EL (cell line): ENCODE data around the gene CRACDL.

Experiments used
- DNase-seq: peaks from one replicate; pipeline ENCODE4 v3.0.0-alpha.2; 2016

CRACDL gene, protein sequence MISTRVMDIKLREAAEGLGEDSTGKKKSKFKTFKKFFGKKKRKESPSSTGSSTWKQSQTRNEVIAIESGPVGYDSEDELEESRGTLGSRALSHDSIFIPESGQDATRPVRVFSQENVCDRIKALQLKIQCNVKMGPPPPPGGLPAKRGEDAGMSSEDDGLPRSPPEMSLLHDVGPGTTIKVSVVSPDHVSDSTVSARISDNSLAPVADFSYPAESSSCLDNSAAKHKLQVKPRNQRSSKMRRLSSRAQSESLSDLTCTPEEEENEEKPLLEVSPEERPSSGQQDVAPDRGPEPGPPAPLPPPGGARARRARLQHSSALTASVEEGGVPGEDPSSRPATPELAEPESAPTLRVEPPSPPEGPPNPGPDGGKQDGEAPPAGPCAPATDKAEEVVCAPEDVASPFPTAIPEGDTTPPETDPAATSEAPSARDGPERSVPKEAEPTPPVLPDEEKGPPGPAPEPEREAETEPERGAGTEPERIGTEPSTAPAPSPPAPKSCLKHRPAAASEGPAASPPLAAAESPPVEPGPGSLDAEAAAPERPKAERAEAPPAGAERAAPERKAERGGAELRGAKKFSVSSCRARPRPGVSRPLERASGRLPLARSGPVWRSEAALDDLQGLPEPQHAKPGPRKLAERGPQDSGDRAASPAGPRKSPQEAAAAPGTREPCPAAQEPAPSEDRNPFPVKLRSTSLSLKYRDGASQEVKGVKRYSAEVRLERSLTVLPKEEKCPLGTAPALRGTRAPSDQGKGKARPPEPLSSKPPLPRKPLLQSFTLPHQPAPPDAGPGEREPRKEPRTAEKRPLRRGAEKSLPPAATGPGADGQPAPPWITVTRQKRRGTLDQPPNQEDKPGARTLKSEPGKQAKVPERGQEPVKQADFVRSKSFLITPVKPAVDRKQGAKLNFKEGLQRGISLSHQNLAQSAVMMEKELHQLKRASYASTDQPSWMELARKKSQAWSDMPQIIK

DNA sequence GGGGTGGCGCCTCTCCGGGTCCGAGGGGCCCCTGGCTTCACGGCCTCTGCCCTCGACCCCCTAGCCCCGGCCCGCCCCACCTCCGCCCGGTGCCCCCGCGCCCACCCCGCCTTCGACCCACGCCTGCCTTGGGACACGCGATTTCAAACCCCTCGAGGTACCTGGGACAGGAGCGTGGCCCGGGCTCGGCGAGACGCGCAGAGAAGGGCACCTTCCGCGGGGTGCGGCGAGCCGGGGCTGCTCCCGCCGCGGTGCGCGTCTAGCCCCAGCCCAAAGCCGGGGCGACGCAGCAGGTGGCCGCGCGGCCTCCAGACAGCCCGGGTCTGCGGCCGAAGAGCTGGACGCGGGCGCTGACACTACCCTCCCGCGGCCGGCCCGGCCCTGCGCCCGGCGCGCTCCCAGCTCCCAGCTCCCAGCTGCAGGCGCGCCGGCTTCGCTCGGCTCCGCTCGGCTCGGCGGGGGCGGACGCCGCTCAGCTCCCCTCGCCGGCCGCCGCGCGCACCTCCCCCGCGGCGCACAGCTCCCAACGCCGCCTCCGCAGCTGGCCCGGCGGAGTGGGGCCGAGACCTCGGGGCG, at the start of gene CRACDL:
Gene CRACDL, minus strand, starts transcription at position 449 of the 576 bp plus-strand sequence. CDS start 89,425 bp downstream, outside the sequence.
- no peak for DNase-seq

DNA sequence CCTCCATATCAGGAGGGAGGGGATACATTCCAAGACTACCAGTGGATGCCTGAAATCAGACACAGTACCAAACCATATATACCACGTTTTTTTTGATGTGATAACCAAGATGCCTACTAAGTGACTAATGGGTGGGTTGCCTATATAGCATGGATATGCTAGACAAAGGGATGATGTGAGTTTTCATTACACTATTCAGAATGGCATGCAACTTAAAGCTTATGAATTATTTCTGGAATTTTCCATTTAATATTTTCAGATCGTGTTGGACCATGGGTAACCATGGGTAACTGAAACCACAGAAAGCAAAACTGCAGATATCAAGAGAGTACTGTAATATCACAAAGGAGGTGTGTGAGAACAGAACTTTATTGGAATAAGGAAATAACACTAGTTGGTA, 39.6 kb upstream of the CRACDL start:
- no peak for DNase-seq

DNA sequence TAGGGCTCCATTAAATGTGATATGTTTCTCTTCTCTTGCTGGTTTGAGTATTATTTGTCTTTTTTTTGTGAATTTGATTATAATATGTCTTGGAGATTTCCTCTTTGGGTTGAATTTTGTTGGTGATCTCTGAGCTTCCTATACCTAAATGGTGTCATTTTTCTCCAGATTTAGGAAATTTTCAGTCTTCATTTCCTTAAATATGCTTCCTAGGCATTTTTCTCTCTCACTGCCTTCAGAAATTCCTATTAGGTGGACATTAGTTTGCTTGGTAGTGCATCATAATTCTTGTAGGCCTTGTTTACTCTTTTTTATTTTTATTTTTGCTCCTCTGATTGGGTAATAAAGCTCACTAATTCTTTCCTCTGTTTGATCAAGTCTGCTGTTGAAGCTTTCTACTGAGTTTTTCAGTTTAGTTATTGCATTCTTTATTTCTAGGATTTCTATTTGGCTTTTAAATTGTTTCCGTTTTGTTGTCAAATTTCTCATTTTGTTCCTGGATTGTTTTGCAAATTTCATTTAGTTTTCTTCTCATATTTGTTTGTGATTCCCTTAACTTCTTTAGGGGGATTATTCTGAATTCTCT, 36.6 kb upstream of the CRACDL start:
- DNase-seq, result no peak

DNA sequence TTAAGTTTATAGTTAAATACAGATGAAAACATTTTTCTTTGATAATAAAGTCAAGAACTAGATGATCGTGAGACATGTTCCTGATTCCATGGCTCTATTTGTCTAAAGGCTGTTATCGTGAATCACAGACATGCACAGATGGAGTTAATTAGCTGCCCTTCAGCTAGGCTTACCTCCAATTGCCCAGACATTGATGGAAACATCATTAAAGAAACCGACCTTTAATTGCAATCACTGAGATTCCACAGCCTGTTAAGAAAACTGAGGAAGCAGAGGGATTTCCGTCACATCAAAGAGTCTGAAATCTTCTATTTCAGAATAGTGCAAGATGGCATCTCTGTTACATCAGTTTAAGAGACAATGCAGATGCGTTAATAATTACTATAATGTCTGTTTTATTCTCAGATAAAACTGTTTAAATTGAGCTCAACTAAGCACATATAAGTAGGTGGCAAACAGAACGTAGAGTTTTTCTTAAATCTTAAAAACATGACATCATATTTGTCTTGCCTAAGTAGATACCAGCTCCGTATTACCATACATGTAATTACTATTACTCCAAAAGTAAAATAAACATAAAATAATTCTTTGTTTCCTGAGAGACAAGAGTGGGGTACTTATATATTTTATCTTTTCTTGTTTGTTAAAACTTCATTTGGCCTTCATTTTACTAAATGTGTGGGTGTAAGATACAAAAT, 23.9 kb upstream of the CRACDL start:
- DNase-seq, result no peak

DNA sequence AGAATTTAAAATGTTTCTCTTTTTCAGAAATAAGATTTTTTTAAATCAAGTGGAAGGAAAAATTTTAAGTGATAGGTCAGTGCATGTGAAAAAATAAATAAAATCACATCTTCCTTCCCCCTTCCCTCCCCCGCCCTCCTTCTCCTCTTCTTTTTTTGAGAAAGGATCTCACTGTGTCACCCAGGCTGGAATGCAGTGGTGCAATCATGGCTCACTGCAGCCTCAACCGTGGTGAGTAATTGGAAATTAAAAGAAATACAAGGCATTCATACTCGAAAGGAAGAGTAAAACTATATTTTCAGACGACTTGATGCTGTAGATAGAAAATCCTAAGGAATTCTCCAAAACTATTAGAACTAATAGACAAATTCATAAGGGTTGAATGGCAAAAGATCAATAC, 16.9 kb upstream of the CRACDL start:
- DNase-seq, result no peak

DNA sequence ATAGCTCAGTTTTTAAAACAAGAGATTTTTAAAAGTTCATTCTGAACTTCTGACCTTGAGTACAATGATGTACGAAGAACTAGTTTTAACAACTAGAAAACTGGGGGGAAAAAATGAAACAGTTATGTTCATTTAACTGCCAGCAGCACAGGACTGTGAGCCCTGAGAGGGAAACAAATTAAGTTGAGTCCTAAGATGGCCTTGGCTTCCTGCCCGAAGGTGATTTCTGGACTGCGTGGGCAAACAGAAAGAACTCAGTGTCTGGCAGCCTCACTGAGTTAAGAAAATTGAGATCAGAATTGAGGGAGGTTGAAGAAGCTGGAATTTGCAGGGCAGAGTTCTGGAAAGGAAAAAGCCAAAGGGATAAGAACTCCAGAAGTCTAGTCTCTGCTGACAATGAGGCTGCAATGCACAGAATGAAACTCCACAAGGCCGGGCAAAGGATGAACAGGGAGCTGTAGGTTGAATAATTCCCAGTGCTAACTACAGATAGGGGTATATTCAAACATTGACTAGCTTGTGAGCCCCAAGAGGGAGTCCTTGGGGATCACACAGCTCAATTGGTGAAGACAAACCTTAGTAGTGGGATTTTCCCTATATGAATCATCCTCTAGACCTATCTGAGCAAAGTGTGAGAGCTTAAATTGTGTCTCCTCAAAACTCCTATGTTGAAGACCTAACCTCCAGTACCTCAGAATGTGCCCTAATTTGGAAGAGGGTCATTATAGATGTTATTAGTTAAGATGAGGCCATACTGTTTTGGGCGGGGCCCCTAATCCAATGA, 13.1 kb upstream of the CRACDL start:
- DNase-seq, result no peak

DNA sequence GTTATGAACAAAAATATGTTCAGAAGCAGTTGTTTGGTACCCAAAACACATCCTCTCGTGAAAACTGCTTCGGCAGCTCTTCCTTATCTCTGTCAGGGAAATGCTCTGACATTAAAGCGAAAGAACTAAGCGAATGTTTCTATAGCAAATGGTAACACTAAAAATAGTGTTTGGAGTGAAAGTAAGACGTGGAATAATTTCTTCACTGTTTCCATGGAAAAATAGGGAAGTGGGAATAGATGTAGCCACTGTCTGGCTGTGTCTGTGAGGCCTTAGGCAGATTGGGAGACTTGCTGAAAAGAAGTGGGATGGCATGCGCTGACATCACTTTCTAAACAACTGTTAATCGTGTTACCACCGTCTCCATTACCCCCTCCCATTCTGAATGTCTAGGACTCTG, 11.5 kb upstream of the CRACDL start:
- no peak for DNase-seq

DNA sequence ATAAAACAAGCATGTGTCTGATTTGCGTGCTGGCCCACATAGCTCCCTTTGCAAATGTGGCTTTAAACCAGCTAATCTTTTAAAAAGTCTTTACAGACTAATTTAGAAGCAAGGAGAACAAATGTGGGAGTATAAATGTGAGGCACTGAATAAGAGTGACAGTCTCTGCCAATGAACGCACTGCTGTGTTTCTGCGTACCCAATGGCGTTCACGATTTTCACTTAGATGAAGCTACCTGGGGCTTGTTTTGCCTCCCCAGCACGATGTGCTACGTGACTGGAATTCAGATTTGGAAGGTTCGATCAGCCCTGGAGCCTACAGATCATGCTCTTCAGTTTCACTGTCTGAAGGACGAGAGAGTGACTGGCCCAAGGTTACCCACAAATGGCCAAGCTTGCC, 10.8 kb upstream of the CRACDL start:
- DNase-seq, result no peak

DNA sequence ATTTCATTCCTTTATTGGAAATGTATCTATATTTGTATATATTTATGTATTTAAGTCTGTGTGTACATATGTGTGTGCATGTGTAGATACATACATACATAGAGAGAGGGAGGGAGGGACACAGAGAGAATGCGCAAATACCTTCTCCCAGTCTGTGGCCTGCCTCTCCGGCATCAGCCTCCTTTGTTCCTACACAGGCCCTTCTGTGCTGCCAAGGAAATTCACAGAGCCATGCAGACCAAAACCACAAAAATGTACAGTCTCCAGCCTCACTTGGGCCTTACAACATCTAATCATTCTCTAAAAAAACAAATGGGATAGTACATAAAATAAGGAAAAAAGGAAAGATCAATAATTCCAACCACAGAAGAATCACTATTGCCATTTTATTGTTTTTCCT, 8.8 kb upstream of the CRACDL start:
- DNase-seq, result peak; percentile 16

DNA sequence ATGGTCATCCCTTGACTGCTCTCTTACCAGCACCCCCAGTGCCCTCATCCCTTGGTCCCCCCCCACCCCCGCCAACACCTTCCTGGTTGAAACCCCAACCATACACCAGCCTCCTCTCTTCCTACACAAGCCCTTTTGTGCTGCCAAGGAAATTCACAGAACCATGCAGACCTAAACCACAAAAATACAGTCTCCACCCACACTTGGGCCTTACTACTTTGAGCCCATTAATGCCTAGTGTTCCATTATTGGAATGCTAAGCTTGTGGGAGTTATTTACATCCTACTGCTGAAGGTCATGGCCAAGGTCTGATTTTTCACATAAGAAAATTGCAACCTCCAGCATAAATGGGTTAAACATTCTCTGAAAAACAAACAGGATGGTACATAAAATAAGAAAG, 4.1 kb upstream of the CRACDL start:
- DNase-seq, result no peak

DNA sequence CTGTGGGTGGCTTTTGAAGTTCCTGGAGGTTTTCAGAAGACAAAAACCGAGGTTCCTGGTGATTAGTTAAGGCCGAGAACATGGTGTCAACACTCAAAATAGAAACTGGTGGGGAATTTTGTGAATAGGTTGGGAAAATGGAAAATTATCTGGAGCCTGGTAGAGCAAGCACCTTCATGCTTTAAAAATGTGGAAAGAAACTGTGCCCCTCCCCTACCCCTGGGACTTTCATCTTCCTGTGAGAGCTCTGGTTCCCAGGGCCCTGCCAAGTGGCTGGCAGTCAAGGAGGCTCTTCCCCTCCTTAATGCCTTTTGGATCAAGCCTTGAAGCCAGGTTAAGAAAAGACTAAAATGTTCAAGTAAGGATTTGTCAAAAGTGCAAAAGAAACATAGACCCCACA, 1.9 kb upstream of the CRACDL start:
- DNase-seq, result no peak

DNA sequence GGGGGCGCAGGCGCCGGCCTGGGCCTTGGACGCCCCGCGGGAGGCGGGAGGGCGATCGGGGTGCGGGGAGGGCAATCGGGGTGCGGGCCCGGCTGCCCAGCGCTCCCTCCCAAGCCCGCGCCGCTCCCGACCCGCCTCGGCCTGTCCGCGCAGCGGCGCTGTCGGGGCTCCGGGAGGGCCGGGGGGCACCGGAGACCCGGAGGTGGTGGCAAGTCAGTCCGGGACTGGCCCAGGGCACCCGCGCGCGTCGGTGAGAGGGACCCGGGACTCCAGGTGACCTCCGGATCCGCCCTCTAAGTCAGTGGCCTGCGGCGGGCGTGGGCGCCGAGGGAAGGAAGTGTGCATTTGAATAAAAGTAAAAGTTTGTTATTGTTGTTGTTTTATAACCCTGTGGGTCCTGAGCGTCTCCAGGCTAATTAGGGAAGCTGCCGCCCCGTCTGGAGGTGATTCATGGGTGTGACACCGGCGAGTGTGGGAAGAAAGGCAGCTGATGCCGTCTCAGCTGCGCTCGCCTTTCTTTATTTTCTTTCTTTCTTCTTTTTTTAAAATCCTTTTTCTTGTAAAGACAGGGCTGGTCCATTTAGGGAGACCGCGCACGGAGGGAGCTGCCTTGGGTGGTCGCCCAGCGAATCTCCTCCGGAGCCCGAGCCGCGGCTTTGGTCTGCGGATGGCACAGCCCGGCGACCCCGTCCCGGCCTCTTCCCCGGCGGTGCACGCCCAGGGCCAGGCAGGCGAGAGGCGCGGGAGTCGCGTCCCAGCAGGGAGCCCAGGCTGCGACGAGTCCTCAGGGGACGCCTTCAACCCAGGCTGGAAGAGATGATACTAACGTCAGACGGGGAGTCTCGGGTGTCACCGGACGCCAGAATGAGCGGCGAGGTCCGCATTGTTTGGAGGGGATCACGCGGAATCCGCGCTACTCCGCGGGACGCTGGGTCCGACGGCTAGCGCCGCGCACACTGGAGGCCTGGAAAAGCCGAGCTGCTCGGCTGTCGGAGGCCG, 627 bp upstream of the CRACDL start:
- no peak for DNase-seq

DNA sequence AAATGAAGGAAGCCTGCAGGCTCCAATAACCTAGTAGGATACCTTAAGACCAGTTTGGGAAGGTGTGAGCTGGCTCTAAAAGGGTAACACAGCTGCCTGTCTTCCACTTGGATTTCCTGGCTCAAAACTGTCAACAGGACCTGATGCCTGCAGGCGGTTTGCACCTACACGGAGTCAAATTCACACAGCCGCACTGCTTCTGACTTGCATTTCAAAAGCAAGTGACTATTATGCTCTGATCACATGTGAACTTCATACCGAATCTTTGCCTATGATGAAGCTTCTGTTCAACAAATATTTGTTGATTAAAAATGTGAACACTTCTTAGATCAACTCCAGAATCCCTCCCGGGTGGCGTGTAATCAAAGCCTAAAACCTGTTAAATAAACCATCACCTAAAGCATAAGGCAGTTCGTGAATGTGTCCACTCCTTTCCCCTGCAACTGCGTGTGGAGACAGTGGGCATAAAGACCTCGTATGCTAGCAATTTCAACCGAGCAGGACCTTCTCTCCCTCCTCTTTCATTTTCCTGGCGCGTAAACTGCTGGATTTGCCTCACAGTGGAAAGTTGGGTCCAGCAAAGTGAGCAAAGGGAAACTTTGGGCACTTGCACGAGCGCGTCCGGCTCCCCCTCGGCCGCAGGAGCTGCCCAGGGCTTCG, 784 bp downstream of the CRACDL start:
- DNase-seq, result no peak

DNA sequence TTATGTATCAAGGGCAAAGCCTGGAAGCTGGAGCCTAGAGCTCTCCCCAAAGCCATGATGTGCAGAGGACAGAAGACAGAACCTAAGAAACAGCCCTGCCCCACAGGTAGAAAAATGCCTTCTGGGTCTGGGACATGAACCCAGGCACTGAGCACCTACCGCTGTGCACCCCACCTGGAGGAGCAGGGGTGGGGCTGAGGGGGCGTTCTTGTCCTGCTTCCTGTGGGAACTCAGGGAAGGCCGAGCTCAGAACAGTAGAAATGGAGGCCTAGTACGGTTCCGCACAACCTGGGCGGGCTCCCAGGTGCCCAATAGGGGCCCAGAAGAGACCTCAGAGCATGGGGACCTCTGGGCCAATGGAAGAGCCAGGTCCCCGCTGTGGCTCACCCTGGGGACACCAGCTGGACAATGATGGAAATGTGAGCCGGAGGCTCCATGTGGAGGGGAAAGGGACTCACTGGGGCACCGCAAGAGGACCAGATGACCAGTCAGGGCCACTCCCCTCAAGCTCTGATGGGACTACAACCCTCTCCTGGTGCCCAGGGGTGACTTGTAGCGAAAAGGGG, 3.2 kb downstream of the CRACDL start:
- DNase-seq, result no peak

DNA sequence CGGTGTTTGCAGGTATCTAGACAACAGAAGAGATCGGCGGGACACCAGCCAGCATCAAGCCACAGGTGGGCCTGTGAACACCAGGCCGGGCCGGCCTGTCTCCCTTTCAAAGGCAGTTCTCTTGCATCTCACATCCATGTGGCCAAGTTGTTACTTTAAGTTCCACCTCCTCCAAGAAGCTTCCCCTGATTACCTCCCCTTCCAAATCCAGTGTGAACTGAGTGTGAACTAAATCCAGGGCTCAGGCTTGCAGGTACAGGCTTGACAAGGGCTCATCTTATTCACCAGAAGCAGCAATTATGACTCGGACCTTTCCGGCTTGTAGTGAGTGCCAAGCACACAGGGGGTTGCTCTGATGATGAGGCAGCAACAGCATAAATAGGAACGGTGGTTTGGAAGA, 3.9 kb downstream of the CRACDL start:
- DNase-seq, result no peak

DNA sequence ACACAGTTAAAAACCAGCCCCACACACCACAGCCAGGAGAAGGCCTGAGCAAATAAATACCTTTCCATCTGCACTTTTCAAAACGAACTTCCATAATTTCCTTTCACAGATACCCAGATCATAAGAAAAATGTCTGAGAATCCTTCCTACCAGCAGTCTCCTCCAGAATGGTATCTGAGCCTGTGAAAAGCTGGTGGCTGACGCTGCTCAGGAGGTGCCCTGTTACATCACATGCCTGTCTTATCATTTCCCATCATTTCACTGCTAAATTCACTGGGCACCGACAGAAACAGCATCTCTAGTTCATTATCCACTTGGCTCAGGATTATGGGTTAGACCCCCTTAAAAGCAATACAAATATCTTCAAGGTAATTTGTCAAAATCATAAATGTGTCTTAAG, 4.4 kb downstream of the CRACDL start:
- DNase-seq, result no peak

DNA sequence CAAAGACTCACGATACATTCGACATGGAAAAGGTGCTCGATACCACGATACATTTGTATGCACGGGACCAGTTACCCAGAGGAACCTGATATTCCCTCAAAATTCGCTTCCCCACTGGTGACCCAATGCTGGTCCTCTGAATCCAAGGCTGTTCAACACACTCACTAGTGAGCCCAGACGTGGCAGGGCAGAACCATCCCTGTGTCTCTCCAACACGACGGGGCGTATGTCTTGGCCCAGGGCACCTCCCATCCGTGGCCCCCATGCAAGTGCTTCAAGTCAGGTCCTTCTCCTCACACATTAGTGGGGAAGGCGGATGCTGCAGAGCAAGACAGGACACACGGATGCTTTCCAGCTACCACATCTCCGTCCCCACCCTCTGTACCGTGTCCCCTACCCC, 6.1 kb downstream of the CRACDL start:
- no peak for DNase-seq

DNA sequence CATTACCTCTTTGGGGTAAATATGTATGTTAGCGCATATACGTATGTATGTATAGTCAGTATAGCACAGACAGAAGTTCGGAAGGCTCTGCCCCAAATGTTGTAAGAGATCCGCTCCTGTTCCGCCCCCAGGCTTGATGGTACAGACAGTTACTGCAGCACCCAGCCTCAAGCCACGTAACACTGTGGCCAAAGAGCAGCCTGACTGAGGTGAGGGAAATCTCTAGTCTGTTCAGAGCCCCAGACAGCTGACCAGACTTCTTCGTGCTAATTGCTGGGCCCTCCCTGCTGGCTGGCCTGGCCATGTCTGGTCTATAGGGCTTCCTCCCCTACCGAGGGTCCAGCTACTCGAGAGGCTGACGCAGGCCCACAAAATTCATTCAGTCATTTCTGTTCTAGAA, 7.8 kb downstream of the CRACDL start:
- DNase-seq, result no peak

DNA sequence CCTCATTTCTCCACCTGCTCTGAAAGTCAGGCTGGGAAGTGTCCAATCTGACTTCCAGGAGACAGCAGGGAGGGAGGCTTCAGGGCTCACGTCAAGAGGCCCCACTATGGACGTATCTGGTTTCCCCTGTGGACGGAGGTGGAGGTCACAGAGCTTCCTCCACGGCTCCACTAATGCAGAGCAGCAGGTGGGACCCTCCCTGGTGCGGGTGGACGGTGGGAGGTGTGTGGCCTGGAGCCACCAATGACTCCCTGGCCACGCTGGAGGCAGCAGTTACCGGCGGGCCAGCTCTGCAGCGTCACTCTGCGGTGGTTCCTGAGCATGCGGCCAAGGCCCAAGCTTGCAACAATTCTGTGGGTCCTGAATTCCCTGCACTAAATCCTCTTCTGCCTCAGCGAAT, 9.0 kb downstream of the CRACDL start:
- DNase-seq, result no peak

DNA sequence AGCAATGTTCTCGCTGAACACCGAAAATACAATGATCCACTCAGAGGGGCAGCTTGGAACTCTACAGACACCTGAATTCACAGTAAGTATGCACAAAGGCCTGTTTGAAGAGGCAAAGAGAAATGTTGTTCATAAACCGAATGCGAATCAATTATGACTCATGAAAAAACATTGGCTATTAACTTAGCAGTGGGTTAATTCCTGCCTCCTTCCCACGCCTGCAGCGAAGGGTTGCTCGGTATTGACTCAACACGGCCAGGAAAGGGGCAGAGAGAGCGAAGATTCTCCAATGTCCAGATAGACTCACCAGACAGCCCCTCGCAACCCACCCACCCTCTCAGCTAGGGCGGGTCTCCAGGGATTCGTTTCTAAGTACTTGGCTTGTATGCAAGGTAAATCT, 9.4 kb downstream of the CRACDL start:
- no peak for DNase-seq
